HG02870 (cell line): ENCODE data around the gene SSPN.

Source experiments
- ATAC-seq: cut with Tn5 transposase; IDR thresholded peaks from one replicate; pipeline ENCODE4 v1.9.1; 2021; ENCODE audit warnings: mild to moderate bottlenecking, moderate library complexity; ENCODE audit not compliant: unreplicated experiment

Gene SSPN, protein sequence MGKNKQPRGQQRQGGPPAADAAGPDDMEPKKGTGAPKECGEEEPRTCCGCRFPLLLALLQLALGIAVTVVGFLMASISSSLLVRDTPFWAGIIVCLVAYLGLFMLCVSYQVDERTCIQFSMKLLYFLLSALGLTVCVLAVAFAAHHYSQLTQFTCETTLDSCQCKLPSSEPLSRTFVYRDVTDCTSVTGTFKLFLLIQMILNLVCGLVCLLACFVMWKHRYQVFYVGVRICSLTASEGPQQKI

DNA sequence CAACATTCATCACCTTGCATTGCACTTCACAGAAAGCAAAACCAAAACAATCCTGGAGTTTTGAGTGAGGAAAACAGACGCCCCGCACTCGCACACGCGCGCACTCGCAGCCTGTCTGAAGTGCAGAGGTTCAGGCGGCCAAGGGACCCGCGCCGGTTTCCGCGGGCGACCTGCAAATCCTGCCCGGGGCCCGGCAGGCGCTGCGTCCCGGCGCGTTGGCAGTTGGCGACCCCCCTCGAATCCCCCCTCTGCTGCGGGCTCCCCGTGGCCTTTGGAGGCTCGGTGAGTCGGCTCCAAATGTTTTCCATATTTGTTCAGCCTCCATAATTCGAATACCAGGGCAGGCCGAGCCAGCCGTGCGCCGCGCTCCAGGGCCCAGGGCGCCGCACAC is at the start of gene SSPN:
TSS of gene SSPN (plus strand) at position 324 of the 391 bp plus-strand sequence. CDS start 100 bp downstream, outside the sequence.
- ATAC-seq: no peak

GRCh38 chr12:26148291-26148690 is 47.1 kb upstream of the SSPN start:
- ATAC-seq: no peak

GRCh38 chr12:26149968-26150500 is 45.3 kb upstream of the SSPN start:
- ATAC-seq: no peak

DNA sequence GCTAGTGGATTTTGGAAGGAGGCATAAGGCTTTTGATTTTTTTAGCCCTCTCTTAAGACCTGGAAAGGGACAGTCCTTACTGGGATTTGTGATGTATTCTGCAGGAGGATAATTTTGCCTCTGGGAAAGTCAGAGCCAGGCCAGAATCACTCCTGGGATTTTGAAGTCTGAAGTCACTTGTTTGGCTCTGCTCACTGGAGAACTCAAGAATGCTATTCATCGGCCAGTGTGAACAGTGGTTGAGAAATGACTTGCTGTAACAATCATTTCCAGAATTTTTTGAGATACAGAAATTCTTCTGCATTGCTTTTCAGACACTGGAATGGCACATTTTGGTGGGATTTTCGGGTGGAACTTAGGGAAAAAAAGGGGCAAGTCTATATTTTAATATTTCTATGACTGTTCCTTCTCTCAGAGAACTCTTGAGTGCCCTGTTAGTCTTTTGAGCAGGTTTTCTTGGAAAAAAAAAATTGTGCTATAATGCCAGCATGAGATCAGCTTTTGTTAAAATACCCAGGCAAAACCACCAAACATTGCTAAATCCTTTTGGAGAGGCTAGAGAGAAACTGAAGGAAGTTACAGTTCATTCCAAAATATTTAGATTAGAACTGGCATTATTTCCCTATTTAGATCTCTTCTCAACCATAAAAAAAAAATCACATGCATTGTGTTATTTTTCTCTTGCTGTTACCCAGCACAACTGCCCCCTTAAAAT is 44.5 kb upstream of the SSPN start:
- no peak for ATAC-seq

GRCh38 chr12:26152507-26153102 is 42.8 kb upstream of the SSPN start:
- no peak for ATAC-seq

- ATAC-seq: no peak
Observed at GRCh38 chr12:26153421-26154154, 41.8 kb upstream of the SSPN start.

- ATAC-seq: peak; percentile 89
Observed at GRCh38 chr12:26156201-26156871, 39.0 kb upstream of the SSPN start.

DNA sequence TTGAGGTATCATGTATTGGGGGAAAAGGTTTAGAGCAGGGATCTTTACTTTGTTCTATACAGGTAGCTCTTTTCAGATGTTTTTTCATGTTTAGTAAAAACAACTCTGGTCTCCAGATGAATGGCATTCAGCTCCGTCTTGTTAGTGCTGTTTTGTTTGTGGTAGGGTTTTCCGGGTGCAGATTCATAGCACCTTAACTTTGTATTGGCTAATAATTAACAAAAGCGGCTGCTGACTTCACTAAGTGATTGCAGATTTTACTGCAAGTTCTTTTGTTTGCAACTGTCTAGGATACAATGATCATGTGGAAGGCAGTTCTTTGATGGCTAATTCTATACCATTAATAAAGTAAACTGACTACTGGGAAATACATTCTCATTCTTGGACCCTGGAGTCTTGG is 38.4 kb upstream of the SSPN start:
- peak; percentile 14 for ATAC-seq

DNA sequence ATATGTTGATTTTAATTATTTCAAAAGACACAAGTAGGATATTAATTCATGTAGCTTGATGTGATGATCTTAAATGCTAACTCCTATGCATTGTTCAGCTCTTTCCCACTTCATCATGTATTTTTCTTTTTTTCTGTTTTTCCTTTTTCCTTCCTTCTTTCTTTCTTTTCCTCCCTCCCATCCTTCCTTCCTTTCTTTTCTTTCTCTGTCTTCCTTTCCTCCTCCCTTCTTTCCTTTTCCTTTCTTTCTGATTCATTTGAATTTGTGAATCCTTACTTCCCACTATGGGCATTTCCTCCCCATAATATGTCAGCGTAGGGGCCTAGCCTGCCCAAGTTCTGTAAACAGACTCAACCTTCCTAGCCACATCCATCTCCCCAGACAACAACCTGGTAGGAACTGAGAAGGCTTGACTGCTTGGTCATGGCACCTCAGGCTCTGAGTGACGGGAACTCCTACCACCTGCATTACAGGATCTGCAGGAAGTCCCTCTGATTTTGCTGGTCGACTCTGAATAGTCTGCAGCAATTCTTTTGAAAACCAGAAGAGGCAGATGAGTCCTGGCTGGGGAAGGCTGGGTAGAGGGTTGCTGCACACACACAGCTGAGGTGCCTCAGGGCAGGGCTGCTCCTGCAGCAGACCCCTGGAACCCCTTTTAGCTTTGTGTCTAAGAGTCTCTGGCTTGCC is 37.2 kb upstream of the SSPN start:
- ATAC-seq: peak; percentile 14

DNA sequence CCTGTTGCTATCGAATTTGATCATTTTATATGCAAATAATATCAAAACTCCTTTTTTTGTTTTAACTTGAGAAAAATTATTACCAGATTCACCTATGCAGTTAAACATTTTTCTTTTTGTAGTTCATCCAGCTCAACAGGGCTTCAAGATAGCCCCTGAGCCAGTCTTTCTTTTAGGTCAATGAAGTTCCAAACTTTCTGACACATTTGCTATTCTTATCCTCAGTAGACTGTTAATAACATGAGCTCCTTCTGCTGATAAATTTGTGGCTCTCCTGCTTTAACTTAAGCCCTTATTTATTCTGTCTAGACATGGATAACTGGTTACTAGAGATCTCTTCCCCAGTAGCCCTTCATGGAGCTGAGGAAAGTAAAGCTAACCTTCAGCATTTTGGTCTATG is 33.2 kb upstream of the SSPN start:
- ATAC-seq: no peak

DNA sequence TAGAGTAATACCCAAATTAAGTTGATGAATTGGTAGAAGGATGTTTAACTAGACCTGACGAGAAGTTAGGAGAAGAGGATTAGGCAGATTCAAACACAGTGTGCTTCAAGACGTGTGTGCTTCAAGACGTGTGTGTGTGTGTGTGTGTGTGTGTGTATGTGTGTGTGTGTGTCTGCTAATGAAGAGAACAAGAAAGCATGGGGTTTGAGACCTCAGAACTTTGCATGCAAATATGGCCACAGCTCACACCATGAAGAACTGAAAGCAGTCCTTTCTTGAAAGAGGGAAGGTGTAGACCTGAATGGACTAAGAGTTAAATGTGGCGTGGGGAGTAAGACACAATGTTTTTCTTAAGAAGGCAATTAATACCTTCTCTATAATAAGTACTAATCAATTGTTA is 32.5 kb upstream of the SSPN start:
- peak; percentile 89 for ATAC-seq

- no peak for ATAC-seq
Observed at GRCh38 chr12:26164118-26164517, 31.3 kb upstream of the SSPN start.

- ATAC-seq: no peak
Observed at GRCh38 chr12:26172013-26172412, 23.4 kb upstream of the SSPN start.

DNA sequence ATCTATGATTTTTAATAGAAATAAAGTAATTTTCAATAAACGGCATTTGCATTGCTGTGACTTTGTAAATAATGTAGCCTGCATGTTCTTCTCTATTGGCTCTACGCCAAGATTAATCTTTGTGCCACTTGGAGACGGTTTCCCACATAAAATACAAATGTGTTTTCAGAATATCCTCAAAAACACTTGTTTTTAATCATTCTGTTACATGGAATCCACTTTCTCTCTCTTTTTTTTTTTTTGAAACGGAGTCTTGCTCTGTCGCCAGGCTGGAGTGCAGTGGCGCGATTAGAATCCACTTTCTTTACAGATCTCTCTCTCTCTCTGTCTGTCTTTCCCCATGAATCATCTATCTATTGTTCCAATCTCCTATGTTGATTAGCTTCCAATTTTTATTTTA is 22.8 kb upstream of the SSPN start:
- no peak for ATAC-seq

GRCh38 chr12:26172946-26173552 is 22.3 kb upstream of the SSPN start:
- no peak for ATAC-seq

- ATAC-seq: no peak
Observed at GRCh38 chr12:26176725-26177124, 18.6 kb upstream of the SSPN start.

- peak; percentile 84 for ATAC-seq
Observed at GRCh38 chr12:26177283-26177682, 18.1 kb upstream of the SSPN start.

GRCh38 chr12:26179826-26180225 is 15.5 kb upstream of the SSPN start:
- ATAC-seq: no peak

DNA sequence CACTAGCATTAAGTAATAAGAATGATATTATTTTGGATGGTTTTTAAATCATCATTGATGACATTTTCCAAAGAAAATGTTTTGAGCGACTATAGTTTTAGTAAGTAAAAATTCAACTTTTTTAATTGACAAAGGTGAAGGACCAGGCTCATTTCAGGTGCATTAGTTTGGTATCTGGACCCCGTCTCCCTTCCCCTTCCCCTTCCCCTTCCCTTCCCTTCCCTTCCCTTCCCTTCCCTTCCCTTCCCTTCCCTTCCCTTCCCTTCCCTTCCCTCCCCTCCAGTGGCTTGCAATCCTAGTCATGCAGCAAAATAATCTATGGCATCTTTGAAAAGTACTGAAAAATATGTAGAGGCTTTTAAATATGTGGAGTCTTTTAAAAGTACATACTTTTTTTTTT is 13.0 kb upstream of the SSPN start:
- no peak for ATAC-seq
